Measurements from ENCODE around the gene PODXL2. TPM values are rescaled to one million over a fixed set of nuclear protein-coding genes. Genes with fewer than 3 reads are reported as not detected.
A peak's percentile ranks its signal among the peaks of the same experiment; 100 is the strongest.
"Not testable (repeated sequence)": the region's sequence is repeated elsewhere in the genome, so short reads cannot be mapped to it uniquely, and the experiment has no call there.

Gene PODXL2
- total RNA-seq, 1 donor from 2014 or later = 3.3 TPM

DNA sequence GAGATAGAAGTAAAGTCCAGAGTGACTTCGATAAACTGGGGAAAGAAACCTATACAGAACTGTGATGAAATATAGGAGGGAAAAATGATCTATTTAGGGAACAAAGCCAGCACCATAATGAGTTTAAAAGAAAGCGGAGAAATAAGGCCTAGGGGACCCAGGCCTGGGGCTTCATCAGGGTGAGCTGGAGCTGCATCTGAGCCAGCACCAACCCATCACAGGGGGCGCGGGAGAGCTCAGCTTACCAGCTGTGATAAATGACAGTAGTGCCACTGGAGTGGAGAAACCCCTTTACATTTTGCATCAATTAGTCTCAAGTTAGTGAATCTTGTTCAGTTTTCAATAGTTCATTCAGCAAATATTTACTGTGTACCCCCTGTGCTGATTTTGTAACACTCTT, 21.3 kb downstream of the PODXL2 start:
- Mint-ChIP-seq H3K4me1 (no peaks in the 10 kb centered on the region), H3K36me3 (ENCODE audit: low read depth) (no peaks in the 10 kb centered on the region), H3K27me3 (no peaks in the 10 kb centered on the region), H3K27ac (no peak overlapping the region), H3K9me3 (no peaks in the 10 kb centered on the region), H3K4me3 (no peak overlapping the region)
- intact Hi-C loops (cut with micrococcal nuclease) = no loop called here
- no peak for ATAC-seq (ENCODE audit: low read depth)
- CTCF ChIA-PET = interaction anchor here (2.3 to 6.1 kb wide), 2 partner anchors 310 to 321 kb away, joined by 10 to 46 read pairs; no protein-coding TSS in a partner anchor
- POLR2A ChIA-PET = interaction anchor here (1.6 kb wide), 1 partner anchor 44 kb away, joined by 3 read pairs; no protein-coding TSS in a partner anchor
- TF ChIP-seq CTCF (IDR thresholded peaks at IDR 0.05) = no peak
- DNase-seq = no peak

- no peaks in the 10 kb centered on the region for H3K36me3 Mint-ChIP-seq (ENCODE audit: low read depth)
- intact Hi-C loops (cut with micrococcal nuclease) = loop anchor here (1.0 to 2.0 kb wide), 7 partner anchors 39 to 481 kb away; no protein-coding TSS in a partner anchor
- ChIA-PET POLR2A (interaction anchor here (1.2 to 1.6 kb wide), 2 partner anchors 20 to 43 kb away, joined by 3 to 7 read pairs; no protein-coding TSS in a partner anchor), CTCF (interaction anchor here (1.0 to 6.1 kb wide), 12 partner anchors 27 to 482 kb away, joined by 3 to 46 read pairs (median 6); no protein-coding TSS in a partner anchor)
- no peak for DNase-seq
- H3K4me1 Mint-ChIP-seq = no peaks in the 10 kb centered on the region
- no peaks in the 10 kb centered on the region for H3K9me3 Mint-ChIP-seq
- no peak overlapping the region for H3K27ac Mint-ChIP-seq
- TF ChIP-seq CTCF (IDR thresholded peaks at IDR 0.05) = peak; percentile 15
- H3K4me3 Mint-ChIP-seq = no peak overlapping the region
- ATAC-seq (ENCODE audit: low read depth) = no peak
- no peaks in the 10 kb centered on the region for H3K27me3 Mint-ChIP-seq
Measured at GRCh38 chr3:127651516-127652172, 22.7 kb downstream of the PODXL2 start.

DNA sequence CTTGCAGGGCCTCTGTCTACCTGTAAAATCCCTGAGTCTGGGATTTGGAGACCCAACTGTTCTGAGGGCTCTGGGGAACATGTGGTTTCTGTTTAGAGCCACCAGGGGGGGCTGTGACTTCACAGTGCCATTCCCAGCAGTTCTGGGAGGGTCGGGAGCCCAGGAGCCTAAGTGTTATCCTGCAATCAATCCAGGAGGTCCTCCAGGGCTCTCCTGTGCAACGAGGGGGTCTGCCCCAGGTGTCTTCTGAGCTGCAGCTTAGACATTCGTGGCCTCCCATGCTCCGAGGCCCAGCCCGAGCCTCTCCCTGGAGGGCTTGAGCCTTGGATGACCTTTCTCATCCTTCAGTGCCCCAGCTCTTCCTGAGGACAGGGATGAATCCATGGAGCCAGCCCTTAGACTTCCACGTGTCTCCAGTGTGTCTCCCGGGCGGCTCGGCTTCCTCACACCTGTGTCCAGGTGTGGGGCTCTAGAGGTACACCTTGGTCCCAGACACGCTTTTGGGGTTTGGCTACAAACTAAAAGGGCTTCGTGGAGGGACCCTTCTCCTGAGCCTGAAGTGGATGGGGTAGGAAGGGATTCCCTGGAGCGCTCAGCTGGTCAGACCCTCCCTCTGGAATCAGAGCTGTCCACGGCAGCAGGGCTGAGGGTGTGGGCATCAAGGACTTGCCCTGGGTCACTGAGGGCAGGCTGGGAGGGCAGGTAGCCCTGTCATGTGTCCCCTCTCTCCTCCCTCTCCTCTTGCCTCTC, 23.4 kb downstream of the PODXL2 start:
- no peaks in the 10 kb centered on the region for H3K36me3 Mint-ChIP-seq (ENCODE audit: low read depth)
- H3K4me1 Mint-ChIP-seq = no peaks in the 10 kb centered on the region
- no peaks in the 10 kb centered on the region for H3K9me3 Mint-ChIP-seq
- DNase-seq = no peak
- peak; percentile 76 for ATAC-seq (ENCODE audit: low read depth)
- no peaks in the 10 kb centered on the region for H3K27me3 Mint-ChIP-seq
- no peak overlapping the region for H3K4me3 Mint-ChIP-seq
- intact Hi-C loops (cut with micrococcal nuclease) = loop anchor here (1.0 to 2.0 kb wide), 7 partner anchors 38 to 480 kb away; no protein-coding TSS in a partner anchor
- CTCF ChIA-PET = interaction anchor here (0.9 to 6.1 kb wide), 12 partner anchors 26 to 481 kb away, joined by 3 to 46 read pairs (median 6); no protein-coding TSS in a partner anchor
- POLR2A ChIA-PET = interaction anchor here (1.2 kb wide), 1 partner anchor 20 kb away, joined by 7 read pairs; no protein-coding TSS in a partner anchor
- no peak overlapping the region for H3K27ac Mint-ChIP-seq
- peak; percentile 5 for TF ChIP-seq CTCF (IDR thresholded peaks at IDR 0.05)

GRCh38 chr3:127654374-127654773, 25.4 kb downstream of the PODXL2 start:
- Mint-ChIP-seq H3K27ac (no peak overlapping the region), H3K4me3 (no peak overlapping the region), H3K27me3 (no peaks in the 10 kb centered on the region), H3K4me1 (no peaks in the 10 kb centered on the region), H3K9me3 (no peaks in the 10 kb centered on the region), H3K36me3 (ENCODE audit: low read depth) (no peaks in the 10 kb centered on the region)
- ChIA-PET CTCF (no interaction called here), POLR2A (no interaction called here)
- no peak for DNase-seq
- no peak for TF ChIP-seq CTCF (IDR thresholded peaks at IDR 0.05)
- no peak for ATAC-seq (ENCODE audit: low read depth)
- intact Hi-C loops (cut with micrococcal nuclease) = no loop called here

GRCh38 chr3:127654993-127655392, 26.0 kb downstream of the PODXL2 start:
- POLR2A ChIA-PET; CTCF ChIA-PET; DNase-seq; H3K9me3 Mint-ChIP-seq; intact Hi-C loops (cut with micrococcal nuclease); H3K27me3 Mint-ChIP-seq; H3K4me3 Mint-ChIP-seq; H3K4me1 Mint-ChIP-seq; ATAC-seq (ENCODE audit: low read depth); H3K36me3 Mint-ChIP-seq (ENCODE audit: low read depth); H3K27ac Mint-ChIP-seq: not testable (repeated sequence)
